IPS-11a (cell line): ENCODE data around the gene VOPP1.
"Not testable (repeated sequence)": the region's sequence is repeated elsewhere in the genome, so short reads cannot be mapped to it uniquely, and the experiment has no call there.

Experiments
- H3K4me3 ChIP-seq: one replicate; pipeline ENCODE4 v1.5.1; 2013; ENCODE audit warnings: low read depth, low read length, control low read depth

Gene VOPP1

DNA sequence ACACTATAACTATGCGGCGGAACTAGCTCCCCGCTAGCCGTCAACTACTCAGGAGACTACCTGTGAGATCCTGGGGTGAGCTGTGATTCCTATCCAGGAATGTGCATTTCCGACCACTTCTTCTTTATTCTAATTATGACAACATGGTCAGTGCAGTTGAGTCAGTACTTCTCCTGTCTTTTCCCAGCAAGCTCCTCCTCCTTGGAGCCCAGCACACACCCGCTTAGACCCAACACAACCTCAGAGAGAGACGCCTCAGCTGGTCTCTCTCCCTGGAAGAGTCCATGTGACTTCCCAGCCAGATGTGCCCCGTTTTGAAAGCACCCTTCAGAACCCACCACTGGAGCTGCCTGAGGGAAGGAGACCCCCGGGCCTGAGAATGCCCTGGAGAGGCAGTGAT lies 100.7 kb downstream of the VOPP1 start:
- not testable (repeated sequence) for H3K4me3 ChIP-seq

DNA sequence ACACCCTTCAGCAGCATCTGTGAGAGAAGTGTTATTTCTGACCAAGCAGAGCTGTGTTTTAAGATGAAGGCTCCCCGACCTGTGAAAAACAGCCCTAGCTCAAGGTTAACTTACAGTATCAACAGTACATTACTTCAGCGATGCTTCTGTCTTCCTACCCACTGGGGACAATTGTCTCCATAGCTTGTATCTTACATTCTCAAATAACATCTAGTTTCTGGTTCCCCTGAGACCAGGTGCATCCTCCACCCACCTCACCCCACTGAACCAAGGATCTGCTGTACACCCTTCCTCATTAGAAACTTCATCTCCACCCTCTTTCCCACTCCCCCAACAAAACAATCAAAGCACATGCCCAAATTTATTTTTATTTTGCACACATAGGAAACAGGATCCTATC lies 102.0 kb downstream of the VOPP1 start:
- no peak overlapping the region for H3K4me3 ChIP-seq

DNA sequence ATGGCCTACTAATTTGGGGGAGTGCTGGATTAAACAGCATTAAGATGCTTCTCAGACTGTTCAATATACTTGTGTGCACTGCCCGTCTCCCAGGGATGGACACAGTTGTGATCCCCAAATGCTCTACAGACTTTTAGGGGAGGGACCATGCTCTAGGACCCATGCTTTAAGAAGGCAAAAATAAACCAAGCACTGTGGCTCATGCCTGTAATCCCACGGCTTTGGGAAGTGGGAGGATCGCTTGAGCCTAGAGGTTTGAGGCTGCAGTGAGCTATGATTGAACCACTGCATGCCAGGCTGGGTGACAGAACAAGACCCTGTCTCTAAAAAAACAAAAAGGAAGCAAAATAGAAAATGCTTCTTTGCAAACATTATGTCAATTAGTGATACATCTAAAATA lies 102.6 kb downstream of the VOPP1 start:
- H3K4me3 ChIP-seq, result no peak overlapping the region

DNA sequence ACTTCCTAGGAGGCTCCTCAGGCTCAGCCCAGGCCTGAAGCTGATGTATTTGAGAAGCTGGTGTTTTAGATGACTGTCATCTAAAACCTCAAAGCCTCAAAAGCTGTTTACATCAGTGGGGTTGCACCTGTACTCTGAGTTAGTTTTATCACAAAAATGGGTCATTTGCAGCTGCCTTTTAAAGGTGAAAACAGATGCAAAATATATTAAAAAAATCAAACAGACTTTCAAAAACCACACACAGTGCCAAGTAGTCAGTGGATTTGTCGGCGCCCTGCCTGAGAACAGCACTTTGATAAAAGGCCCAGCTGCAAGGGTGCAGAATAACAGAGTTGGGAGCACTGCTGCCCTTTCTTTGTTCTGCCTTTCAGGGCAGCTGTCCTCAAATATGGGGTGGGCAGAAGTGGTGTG lies 103.0 kb downstream of the VOPP1 start:
- no peak overlapping the region for H3K4me3 ChIP-seq

DNA sequence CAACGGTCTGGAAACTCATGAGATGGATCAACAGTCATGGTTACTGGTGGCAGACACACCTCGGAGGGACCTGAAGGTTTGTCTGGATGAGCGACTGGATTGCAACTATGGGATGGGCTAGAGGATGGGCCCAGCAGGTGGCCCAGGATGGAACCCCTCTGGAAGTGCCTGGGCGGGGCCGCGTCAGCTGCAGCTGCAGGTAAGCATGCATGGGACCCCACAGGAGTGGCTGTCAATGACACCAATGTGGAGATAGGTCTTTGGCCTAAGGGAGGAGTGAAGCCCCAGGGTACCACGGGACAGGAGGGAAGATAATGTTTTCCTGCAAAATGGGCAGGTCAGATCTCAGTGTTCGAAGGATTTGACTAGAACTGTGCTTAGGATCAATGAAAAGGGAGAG lies 103.8 kb downstream of the VOPP1 start:
- no peak overlapping the region for H3K4me3 ChIP-seq

DNA sequence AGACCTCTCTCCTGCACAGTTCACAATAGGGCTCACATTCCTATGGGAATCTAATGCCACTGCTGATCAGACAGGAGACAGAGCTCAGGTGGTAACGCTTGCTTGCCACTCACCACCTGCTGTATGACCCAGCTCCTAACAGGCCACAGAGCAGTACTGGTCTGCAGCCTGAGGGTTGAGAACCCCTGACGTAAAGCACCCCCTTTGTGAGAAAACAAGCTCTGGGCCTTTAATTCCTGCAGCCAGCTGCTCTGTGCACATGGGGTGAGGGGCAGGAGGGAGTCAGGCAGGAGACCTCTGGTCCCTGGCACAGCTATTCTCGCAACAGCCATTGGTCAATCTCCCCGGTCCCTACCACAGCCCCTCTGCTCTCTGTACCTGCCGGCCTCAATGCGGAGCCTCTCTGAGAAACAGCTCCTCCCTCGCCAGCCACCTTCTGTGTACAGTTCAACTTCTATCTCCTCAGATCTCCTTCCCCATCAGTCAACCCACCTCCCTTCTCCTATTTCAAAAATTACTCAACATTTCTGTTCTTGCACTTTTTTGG lies 105.2 kb downstream of the VOPP1 start:
- no peak overlapping the region for H3K4me3 ChIP-seq

DNA sequence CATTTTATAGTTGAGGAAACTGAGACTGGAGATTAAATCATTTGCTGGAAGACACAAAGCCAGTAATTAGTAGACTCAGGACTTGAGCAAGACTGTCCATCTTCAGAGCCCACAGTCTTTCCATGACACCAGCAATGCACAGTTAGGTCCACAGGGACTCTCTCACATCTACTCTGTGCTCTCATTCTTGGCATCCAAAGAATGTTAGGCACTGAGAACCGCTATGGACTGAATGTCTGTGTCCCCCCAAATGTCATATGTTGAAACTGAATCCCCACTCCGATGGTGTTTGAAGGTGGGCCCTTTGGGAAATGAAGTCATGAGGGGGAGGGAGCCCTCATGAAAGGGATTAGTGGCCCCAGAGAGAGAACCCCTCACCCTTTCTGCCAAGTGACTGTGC lies 106.6 kb downstream of the VOPP1 start:
- no peak overlapping the region for H3K4me3 ChIP-seq

DNA sequence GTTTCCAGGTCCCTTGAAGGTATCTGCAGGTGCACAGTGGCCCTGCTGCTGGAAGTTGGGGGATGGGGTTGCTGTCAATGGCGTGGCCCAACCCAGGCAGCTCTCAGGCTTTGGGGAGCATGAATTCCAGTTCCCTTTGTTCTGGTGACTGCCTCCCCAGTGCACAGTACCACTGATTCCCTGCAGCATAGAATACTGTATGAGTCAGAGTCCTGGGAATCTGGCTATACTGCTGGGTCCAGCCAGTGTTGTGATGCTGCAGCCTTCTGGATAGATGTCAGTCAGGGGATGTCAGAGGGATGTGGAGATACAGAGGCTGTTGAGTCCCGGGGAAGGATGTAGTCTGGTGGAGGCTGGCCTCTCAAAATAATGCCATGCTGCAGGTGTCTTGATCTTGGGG lies 107.9 kb downstream of the VOPP1 start:
- H3K4me3 ChIP-seq, result no peak overlapping the region

DNA sequence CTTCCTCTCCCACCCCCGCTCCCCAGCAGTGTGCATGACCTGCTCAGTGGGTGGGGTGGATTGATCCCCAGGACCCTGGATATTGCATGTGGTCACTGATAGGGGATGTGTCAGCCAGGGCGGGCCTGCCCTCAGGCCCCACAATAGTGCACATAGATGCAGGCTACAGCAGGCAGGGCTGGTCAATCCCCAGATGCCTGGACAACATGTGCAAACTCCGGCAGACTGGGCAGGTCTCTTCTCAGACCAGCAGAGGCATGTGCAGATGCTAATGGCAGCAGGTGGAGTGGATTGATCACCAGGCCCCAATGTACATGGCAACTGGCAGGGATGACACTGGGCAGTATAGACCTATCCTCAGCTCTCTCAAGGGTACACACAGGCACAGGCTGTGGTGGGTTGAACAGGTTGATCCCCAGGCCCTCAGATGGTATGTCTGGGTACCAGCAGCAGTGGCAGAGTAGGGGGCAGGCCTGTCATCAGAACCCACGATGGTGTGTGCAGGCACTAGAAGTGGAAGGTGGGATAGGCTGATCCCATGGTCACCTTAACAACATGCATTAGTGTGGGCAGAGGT lies 108.5 kb downstream of the VOPP1 start:
- H3K4me3 ChIP-seq, result no peak overlapping the region

DNA sequence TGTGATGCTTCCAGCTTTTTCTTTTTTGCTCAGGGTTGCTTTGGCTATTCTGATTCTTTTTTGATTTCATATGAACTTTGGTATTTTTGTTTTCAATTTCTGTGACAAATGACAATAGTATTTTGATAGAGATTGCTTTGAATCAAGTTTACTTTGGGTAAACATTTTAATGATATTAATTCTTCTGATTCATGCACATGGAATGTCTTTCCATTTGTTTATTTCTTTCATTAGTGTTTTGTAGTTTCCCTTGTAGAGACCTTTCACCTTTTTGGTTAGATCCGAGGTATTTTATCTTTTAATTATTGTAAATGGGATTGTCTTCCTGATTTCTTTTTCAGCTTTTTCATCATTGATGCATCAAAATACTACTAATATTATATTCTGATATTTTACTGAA lies 114.0 kb downstream of the VOPP1 start:
- no peak overlapping the region for H3K4me3 ChIP-seq

DNA sequence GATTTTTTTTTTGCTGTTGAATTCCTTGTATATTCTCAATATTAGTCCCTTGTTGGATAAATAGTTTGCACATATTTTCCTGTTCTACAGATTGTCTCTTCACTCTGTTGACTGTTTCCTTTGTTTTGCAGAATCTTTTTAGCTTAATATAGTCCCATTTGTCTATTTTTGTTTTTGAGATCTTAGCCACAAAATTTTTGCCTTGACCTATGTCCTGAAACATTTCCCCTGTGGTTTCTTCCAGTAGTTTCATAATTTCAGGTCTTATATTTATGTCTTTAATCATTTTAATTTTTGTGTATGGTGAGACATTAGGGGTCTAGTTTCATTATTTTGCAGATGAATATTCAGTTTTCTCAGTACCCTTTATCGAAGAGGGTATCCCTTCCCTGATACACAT lies 114.5 kb downstream of the VOPP1 start:
- H3K4me3 ChIP-seq, result no peak overlapping the region

DNA sequence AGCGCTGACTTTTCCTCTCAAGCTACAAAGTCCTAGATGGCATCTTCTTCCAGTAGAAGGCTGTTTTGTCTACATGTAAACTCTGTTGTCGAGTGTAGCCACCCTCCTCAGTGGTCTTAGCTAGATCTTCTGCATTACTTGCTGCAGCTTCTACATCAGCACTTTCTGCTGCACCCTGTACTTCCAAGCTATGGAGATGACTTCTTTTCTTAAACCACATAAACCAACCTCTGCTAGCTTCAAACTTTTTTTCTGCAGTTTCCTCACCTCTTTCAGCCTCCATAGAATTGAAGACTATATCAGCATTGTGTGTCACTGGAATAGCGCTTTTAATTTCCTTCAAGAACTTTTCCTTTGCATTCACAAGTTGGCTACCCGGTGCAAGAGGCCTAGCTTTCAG lies 119.3 kb downstream of the VOPP1 start:
- no peak overlapping the region for H3K4me3 ChIP-seq

DNA sequence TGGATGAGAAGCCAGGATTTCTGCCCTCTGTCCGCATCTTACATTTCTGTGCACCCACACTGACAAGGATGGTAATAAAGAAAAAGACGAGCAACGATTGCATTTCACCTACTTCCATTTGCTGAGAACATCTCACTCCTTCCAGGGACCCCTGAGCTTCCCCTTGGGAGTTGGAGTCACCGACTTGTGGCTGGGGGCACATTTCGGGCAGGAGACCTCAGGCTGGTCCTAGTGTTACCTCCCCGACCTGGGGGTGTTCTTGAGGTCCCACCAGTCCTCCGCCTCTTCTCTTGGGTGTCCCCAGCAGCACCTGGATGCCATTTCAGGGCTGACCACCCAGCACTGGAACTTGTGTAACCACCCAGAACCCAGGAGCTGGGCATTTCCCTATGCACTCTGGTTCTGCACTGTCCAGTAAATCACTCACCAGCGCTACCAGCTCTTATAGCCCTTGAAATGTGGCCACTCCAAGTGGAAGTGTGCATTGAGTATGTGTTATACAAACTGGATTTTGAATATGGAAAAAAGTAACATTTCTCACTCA lies 122.2 kb downstream of the VOPP1 start:
- H3K4me3 ChIP-seq, result no peak overlapping the region

DNA sequence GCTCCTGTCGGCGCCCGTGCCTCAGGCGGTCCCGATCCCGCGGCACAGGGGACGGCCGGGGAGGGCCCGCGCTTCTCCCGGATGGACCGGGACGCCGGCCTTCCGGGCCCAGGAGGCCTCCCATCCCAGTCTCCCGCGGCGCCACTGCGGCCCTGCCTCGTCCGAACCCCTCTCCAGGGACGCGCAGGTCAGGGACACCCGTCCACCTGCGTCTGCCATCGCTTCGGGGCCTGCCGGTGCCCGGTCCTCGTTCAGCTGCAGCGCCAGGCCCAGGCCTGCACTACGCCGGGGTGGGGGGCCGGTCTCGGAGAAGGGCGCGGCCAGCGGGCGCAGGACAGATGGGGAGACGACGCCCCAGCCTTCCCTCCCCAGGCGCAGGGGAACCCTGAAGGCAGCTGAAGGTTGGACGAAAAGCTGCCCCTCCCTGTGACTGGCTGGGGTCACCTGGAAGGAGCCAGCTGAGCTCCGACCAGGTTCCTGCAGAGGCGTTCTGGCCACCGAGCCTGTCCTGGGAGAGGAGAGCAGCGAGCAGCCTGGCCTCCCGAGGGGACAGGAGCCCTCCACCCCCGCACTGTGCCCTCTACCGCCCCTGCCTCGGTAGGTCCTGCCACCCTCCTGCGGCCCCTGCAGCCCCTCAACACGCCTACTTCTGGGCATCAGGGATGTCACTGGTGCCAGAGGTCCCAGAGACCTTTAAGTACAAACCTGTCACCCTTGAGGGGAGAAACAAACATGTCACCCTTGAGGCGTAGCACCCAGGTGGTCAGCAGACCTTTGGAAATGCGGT lies 122.9 kb downstream of the VOPP1 start:
- H3K4me3 ChIP-seq, result no peak overlapping the region

DNA sequence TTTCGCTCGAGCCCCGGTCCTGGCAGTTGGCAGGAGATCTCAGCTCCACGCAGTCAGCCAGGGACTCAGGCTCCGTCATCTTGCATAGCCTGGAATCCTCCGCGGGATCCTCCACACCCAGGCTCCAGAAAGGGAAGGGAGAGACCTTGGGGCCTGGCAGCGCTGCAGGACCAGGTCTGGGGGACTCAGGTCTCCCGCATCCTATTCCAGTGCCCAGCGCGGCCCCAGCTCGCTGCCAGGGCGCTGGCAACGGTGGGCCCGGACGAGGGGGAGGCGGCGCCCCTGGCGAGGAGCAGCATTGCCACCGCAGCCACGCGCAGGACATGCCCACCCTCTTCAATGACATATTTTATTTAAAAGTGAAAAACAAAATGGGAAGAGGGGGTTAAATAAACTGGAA lies 123.8 kb downstream of the VOPP1 start:
- no peak overlapping the region for H3K4me3 ChIP-seq

DNA sequence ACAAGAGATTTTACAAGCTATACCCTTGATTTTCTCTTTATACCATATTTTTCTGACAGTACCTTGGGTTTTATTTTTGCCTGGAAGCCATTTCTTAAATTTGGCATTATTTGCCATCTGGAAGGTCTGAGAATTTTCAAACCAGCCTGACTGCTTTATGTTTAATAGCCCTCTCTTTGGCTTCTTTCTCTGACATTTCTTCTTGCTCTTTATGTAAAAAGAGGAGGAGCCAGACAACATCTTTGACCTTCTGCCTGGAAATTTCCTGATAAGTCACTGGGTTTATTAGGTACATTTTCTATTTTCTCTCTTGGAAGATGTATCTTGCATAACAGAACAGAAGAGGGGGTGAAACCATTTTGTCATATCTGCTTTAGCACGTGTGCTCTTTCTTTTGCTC lies 127.5 kb downstream of the VOPP1 start:
- no peak overlapping the region for H3K4me3 ChIP-seq

DNA sequence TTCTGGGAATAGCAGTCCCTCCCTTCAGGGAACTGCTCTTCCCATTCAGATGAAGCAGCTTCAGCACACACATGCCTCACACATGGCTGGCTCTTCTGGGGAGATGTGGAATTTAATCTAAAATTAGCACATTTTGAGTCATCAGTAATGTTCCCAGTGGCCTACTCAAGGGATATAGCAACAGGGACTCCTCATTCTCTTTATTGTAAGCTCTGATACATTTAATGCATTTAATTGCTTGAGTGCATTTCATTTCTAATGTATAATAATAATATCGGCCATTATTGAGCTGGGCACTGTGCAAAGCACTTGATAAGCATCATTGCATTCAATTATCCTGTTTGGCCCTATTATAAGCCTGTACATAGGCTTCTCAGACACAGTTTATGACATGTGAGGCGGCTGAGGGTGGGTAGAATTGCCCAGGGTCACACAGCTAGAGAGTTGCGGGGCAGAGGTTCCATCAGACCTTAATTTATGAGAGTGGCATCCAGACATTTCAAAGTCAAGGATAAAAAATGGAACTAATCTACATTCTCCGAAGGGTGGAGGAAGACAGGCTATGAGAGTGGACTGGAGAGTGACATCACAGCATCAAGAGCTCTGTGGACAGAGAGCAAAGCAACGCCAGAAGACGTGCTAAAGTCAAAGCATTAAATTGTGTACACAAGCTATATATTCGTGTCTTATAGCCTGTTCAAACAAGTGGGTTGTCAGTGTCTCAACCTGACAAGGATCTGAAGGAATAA lies 130.4 kb downstream of the VOPP1 start:
- H3K4me3 ChIP-seq, result no peak overlapping the region

DNA sequence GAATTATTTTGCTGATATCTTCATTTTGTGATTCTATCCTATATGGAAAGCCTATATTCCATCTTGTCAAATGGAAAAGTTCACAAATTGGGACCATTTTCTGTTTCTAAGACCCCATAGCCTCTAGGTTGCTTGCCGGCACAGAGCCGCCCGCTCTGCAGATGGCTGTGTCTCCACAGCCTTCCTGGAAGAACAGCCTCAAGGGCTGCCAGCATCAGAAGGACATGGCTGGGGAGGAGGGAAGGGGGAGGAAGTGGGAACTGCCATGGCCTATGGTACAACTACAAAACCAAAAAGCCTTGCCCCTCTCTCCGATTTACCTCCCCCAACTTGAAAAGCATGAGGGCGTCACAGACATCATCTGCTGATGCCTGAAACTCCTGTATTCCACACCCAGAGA lies 131.3 kb downstream of the VOPP1 start:
- H3K4me3 ChIP-seq, result no peak overlapping the region

DNA sequence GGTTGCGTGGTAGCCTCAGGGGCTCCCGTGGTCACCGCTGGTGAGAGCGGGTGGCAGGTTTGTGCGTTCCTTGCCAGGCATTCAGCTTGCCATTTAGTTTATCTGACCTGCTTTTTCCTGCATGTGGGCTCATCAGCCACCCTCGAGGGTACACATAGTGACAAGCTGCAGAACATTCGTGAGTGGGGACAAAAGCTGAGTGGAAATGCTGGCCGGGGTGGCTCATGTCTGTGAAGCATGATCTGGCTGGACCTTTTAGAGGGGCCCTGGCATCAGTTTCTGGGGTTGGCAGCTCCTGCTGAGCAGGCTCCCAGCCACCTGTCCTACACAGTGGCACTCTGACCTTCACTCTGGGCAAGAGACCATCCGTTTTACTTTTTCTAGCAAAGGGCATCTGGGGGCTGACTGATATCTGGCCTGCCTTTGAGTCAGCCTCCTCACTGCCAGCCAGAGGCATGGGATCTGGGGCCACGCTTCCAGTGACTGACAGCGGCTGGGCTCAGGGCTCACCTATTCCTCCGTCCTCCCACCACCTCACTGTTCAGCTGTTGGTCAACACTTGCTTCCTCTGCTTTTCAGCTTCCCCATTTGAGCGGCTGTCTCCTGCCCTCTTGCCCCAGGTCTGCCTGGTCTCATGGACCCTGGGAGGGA lies 132.1 kb downstream of the VOPP1 start:
- H3K4me3 ChIP-seq, result no peak overlapping the region

DNA sequence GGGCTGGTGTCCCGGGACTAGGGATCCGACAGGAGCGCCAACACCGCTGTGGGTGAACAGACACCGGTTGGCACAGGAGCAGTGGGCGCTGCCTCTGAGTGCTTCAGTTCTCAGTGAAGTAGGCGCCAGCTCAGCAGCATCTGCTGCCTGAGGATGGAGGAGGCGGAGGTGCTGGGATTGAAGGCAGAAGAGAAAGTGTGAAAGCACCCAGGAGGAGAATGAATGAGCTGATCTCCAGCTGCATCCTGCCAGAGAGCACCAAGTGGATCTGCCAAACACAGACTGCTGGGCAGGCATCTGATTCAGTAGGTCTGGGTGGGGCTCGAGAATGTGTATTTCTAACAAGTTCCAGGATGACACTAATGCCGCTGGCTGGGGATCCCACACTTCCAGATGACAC lies 132.7 kb downstream of the VOPP1 start:
- no peak overlapping the region for H3K4me3 ChIP-seq
